Measurements from ENCODE around the gene BICDL2. TPM values are rescaled to one million over a fixed set of nuclear protein-coding genes. Genes with fewer than 3 reads are reported as not detected.

Gene BICDL2
- total and polyA plus RNA-seq, 2 of the 8 experiments (the other 6 are each of a cell fraction or from before 2014, with no cell fraction given) = 7.3 to 15.9 TPM

DNA sequence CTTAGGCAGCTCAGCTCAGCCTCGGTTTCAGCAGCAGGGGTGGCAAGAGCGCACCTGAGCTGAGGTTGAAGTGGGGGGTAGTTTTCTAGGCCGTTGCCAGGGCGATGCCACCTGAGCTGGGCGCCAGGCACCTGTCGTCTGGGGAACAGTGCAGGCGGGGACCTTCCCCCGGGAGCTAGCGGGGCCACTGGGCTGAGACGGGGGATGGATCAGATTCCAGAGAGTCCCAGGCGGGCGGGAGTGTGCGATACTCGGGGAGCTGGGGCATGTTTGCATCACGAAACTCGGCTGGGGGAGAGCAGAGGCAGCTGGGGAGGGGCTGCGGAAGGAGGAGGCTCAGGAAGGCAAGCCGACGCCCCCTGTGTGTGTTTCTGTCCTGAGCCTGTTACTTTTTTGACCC lies 24.5 kb downstream of the BICDL2 start (continued):
- no peak for TF ChIP-seq MAFK (IDR thresholded peaks at IDR 0.05; ENCODE audit: low read depth, low read length)
- TF ChIP-seq SAP30 (IDR thresholded peaks at IDR 0.05; ENCODE audit: insufficient read depth, insufficient replicate concordance, low read length) = no peak
- peak; percentile 46 for TF ChIP-seq RBBP5 (IDR thresholded peaks at IDR 0.05; ENCODE audit: borderline replicate concordance, low read depth, low read length)
- TF ChIP-seq TAF7 (optimal IDR thresholded peaks at IDR 0.05; ENCODE audit: borderline replicate concordance, low read depth, low read length) = no peak
- no peak for TF ChIP-seq BCL11A (IDR thresholded peaks at IDR 0.05; ENCODE audit: low read depth in 2 of 2, low read length in 2 of 2)
- no peak for TF ChIP-seq SRF (IDR thresholded peaks at IDR 0.05; ENCODE audit: low read depth, low read length)
- TF ChIP-seq SIN3A (conservative IDR thresholded peaks at IDR 0.05 in 1 of 2, IDR thresholded peaks at IDR 0.05 in 1 of 2; ENCODE audit: low read depth in 1 of 2, low read length in 2 of 2) = peak in 1 of 2 experiments; percentile 15; a peak in 1 of 4 replicates

Measured in H1 (cell line).